Endothelial cell of umbilical vein (primary cell): ENCODE data around the gene RPS17. TPM values are rescaled to one million over a fixed set of nuclear protein-coding genes. Genes with fewer than 3 reads are reported as not detected.
A peak's percentile ranks its signal among the peaks of the same experiment; 100 is the strongest.

Source experiments
- BruUV-seq: library from RNA; stranded (reverse); fragments of 400-500 nt; replicated peaks from 2 replicates; lab custom pipeline; 2021; lab: Mats Ljungman, UMichigan
- CTCF ChIA-PET: fragments of 300-600, 350-600 bp; sonication (Branson Sonifier 250); formaldehyde crosslinking; loops from one replicate; lab custom pipeline; 2021; ENCODE audit warnings: antibody characterized with exemption, inconsistent platforms; lab: Charles Lee
- POLR2A ChIA-PET: fragments of 300-600, 350-600 bp; sonication (Branson Sonifier 250); formaldehyde crosslinking; loops from one replicate; lab custom pipeline; 2021; ENCODE audit warnings: antibody characterized with exemption, inconsistent platforms; lab: Charles Lee
- DNase-seq: peaks from one replicate; pipeline ENCODE4 v3.0.0-alpha.2; 2011; ENCODE audit warnings: low read depth, low spot score
- FAIRE-seq: peaks from 2 replicates; lab custom pipeline; 2011; peaks lifted over from hg19 to GRCh38; lab: Jason Lieb, UNC
- H2AFZ ChIP-seq: 2 replicates; pipeline ENCODE4 v1.6.0; 2012; ENCODE audit warnings: low read depth, low read length, control low read depth, inconsistent platforms
- H3K27ac ChIP-seq: 2 replicates; pipeline ENCODE4 v1.5.1; 2011; ENCODE audit warnings: low read depth, mild to moderate bottlenecking, control low read depth, low read length, moderate library complexity; ENCODE audit not compliant: insufficient read depth
- H3K27me3 ChIP-seq, 2 experiments: 2 replicates each; pipeline versions ENCODE4 v1.6.0 to v1.6.1; 2011; ENCODE audit warnings: low read length in 2 of 2, mixed read lengths in 1 of 2; ENCODE audit not compliant: control insufficient read depth in 2 of 2, insufficient read depth in 2 of 2
- H3K36me3 ChIP-seq, 2 experiments: 2 replicates in 1 of 2; 3 replicates in 1 of 2; pipeline ENCODE4 v1.5.1; 2011; ENCODE audit warnings: low read length in 2 of 2, mild to moderate bottlenecking in 1 of 2, moderate library complexity in 1 of 2; ENCODE audit not compliant: control insufficient read depth in 2 of 2, insufficient read depth in 2 of 2; ENCODE audit errors: extremely low read depth in 1 of 2
- H3K4me1 ChIP-seq: 3 replicates; pipeline ENCODE4 v1.5.1; 2011; ENCODE audit warnings: mild to moderate bottlenecking, low read length; ENCODE audit not compliant: control insufficient read depth, insufficient read depth; ENCODE audit errors: extremely low read depth
- H3K4me2 ChIP-seq: 2 replicates; pipeline ENCODE4 v1.6.1; 2011; ENCODE audit warnings: low read length, control low read depth, mixed read lengths; ENCODE audit not compliant: insufficient read depth
- H3K4me3 ChIP-seq, 3 experiments: fragments of 200-600 bp in 1 of 3; sonication (generic), shearing (Covaris generic) in 1 of 3; replicated peaks in 1 of 3; 2 replicates each; pipeline ENCODE4 v1.5.1; 2011 to 2016; ENCODE audit warnings: control low read depth in 3 of 3, low read length in 3 of 3, mild to moderate bottlenecking in 2 of 3, inconsistent platforms in 1 of 3, low read depth in 1 of 3, moderate library complexity in 1 of 3; ENCODE audit not compliant: insufficient read depth in 1 of 3
- H3K79me2 ChIP-seq: 2 replicates; pipeline ENCODE4 v1.6.0; 2012; ENCODE audit warnings: low read length, inconsistent platforms; ENCODE audit not compliant: control insufficient read depth, insufficient read depth
- H3K9ac ChIP-seq: replicated peaks from 2 replicates; pipeline ENCODE3; 2011; ENCODE audit warnings: low read length, control low read depth; ENCODE audit not compliant: insufficient read depth; ENCODE audit errors: extremely low read depth
- H3K9me1 ChIP-seq: replicated peaks from 3 replicates; pipeline ENCODE4 v1.6.0; 2011; ENCODE audit warnings: mild to moderate bottlenecking, low read length; ENCODE audit not compliant: control insufficient read depth, insufficient read depth; ENCODE audit errors: extremely low read depth
- H3K9me3 ChIP-seq: replicated peaks from 2 replicates; pipeline ENCODE4 v1.5.1; 2012; ENCODE audit warnings: low read length, inconsistent platforms; ENCODE audit not compliant: control insufficient read depth, insufficient read depth
- H4K20me1 ChIP-seq: replicated peaks from 2 replicates; pipeline ENCODE3; 2011; ENCODE audit warnings: mild to moderate bottlenecking, low read length; ENCODE audit not compliant: control insufficient read depth, insufficient read depth; ENCODE audit errors: extremely low read depth
- EZH2 ChIP-seq: IDR thresholded peaks from 2 replicates; pipeline ENCODE4 v1.6.1; 2012; ENCODE audit warnings: borderline replicate concordance, low read depth, mild to moderate bottlenecking, moderate library complexity, low read length, inconsistent platforms; ENCODE audit not compliant: severe bottlenecking
- FOS ChIP-seq: IDR thresholded peaks from 2 replicates; pipeline ENCODE4 v1.6.1; 2011; ENCODE audit warnings: mild to moderate bottlenecking, low read length, moderate library complexity, borderline replicate concordance; ENCODE audit not compliant: insufficient read depth
- GATA2 ChIP-seq: IDR thresholded peaks from 2 replicates; pipeline ENCODE4 v1.7.0; 2011; ENCODE audit warnings: low read depth, mild to moderate bottlenecking, moderate library complexity, mixed read lengths, low read length; ENCODE audit not compliant: insufficient read length, insufficient read depth
- JUN ChIP-seq: IDR thresholded peaks from 2 replicates; pipeline ENCODE4 v1.6.1; 2011; ENCODE audit warnings: borderline replicate concordance, low read depth; ENCODE audit not compliant: insufficient read length, insufficient read depth
- MYC ChIP-seq: IDR thresholded peaks from one replicate; pipeline ENCODE4 v1.6.1; 2011; ENCODE audit warnings: mild to moderate bottlenecking, low read depth, low read length
- POLR2A ChIP-seq: IDR thresholded peaks from 2 replicates; pipeline ENCODE4 v1.6.1; 2012; ENCODE audit warnings: low read depth, mild to moderate bottlenecking, control low read depth, low read length
- POLR2AphosphoS5 ChIP-seq: IDR thresholded peaks from 2 replicates; pipeline ENCODE4 v1.6.1; 2012; ENCODE audit warnings: low read depth, mild to moderate bottlenecking, control low read depth, low read length, moderate library complexity; ENCODE audit not compliant: insufficient read depth
- dilution Hi-C: fragments of 300-500 bp; cut with MboI; formaldehyde crosslinking; loops from one replicate; pipeline ENCODE4 v1.15.0; 2019; ENCODE audit warnings: low sequenced_read_pairs; ENCODE audit not compliant: extremely low pct_ligation_motif_present
- intact Hi-C: fragments of 100-400 bp; cut with micrococcal nuclease; formaldehyde crosslinking; loops from one replicate; pipeline ENCODE4 v1.10.0; 2022
- polyA plus RNA-seq, 4 experiments: library from polyadenylated mRNA; depleted of rRNA in 3 of 4; stranded (reverse) in 3 of 4; unstranded in 1 of 4; fragments of >200 nt; gene quantifications; 2 replicates each; pipeline versions ENCODE4 v1.2.1 to v1.2.3, GENCODE V29; 2011 to 2012; ENCODE audit warnings: missing spikeins in 1 of 4
- total RNA-seq: library from RNA; stranded (reverse); gene quantifications from 2 replicates; pipeline ENCODE4 v1.2.3, GENCODE V29; 2021
- TF ChIP-seq, protein P1 (sequence below): IDR thresholded peaks from 2 replicates; pipeline ENCODE4 v1.6.1; 2011; ENCODE audit not compliant: insufficient read depth, insufficient read length
- TF ChIP-seq, protein P2 (sequence below), 2 donors: IDR thresholded peaks; 1 replicate in 1 of 2; 2 replicates in 1 of 2; pipeline ENCODE4 v1.5.1; 2011; ENCODE audit warnings: low read length in 2 of 2, mild to moderate bottlenecking in 2 of 2, moderate library complexity in 2 of 2, control low read depth in 1 of 2, inconsistent platforms in 1 of 2, low read depth in 1 of 2; ENCODE audit not compliant: insufficient read depth in 1 of 2; ENCODE audit errors: extremely low read depth in 1 of 2

RPS17 gene
- total and polyA plus RNA-seq, 2 donors (not counting 3 experiments of a cell fraction or from before 2014, with no cell fraction given) = 1,690 to 4,382 TPM

DNA sequence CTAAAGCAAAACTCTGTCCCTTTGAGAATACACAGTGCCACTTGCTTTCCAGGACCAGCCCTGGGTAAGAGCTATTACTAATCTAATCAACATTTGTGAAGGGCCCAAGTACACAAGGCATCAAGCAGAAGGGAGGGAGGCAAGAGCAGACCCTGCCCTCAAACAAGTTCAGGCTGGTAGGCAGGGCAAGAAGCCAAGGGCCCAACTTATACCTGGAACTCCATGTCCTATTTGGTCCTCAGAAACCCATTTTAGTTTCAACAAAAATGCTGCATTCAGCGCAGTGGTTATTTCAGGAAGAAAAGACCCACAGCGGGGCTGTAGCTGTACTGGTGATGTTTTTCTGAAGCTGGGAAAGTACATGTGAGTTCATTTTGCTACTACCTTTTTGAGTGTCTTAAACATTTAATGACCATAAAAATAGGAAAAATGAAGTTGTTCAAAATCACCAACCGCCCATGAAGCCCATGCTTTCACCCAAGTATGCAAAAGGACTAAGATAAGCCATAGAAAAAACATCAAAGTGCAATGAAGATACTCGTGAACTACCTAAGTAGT lies 2.8 kb downstream of the RPS17 start:
- no peak overlapping the region for H3K27ac ChIP-seq
- BruUV-seq = no TSS peak
- no peaks in the 10 kb centered on the region for H3K9me3 ChIP-seq
- peaks cover 3% of the 10 kb centered on the region for H4K20me1 ChIP-seq
- no peaks in the 10 kb centered on the region for H3K9me1 ChIP-seq
- TF ChIP-seq JUN (no peak), GATA2 (no peak), FOS (no peak), EZH2 (no peak), POLR2A (no peak), POLR2AphosphoS5 (no peak), MYC (no peak)
- TF ChIP-seq, protein P1, sequence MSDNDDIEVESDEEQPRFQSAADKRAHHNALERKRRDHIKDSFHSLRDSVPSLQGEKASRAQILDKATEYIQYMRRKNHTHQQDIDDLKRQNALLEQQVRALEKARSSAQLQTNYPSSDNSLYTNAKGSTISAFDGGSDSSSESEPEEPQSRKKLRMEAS = no peak
- TF ChIP-seq, protein P2, sequence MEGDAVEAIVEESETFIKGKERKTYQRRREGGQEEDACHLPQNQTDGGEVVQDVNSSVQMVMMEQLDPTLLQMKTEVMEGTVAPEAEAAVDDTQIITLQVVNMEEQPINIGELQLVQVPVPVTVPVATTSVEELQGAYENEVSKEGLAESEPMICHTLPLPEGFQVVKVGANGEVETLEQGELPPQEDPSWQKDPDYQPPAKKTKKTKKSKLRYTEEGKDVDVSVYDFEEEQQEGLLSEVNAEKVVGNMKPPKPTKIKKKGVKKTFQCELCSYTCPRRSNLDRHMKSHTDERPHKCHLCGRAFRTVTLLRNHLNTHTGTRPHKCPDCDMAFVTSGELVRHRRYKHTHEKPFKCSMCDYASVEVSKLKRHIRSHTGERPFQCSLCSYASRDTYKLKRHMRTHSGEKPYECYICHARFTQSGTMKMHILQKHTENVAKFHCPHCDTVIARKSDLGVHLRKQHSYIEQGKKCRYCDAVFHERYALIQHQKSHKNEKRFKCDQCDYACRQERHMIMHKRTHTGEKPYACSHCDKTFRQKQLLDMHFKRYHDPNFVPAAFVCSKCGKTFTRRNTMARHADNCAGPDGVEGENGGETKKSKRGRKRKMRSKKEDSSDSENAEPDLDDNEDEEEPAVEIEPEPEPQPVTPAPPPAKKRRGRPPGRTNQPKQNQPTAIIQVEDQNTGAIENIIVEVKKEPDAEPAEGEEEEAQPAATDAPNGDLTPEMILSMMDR (IDR thresholded peaks at IDR 0.05; ENCODE audit: extremely low read depth in 1 of 2, insufficient read depth in 1 of 2, low read depth in 1 of 2, low read length in 2 of 2) = no peak
- no peak overlapping the region for H3K4me3 ChIP-seq
- ChIA-PET CTCF (no interaction called here), POLR2A (no interaction called here)
- no peak overlapping the region for H2AFZ ChIP-seq
- FAIRE-seq = no peak
- dilution Hi-C loops = no loop called here
- DNase-seq = no peak
- peaks cover 26 to 27% of the 10 kb centered on the region in 2 experiments for H3K36me3 ChIP-seq
- H3K27me3 ChIP-seq = no peaks in the 10 kb centered on the region
- H3K4me1 ChIP-seq = peaks cover 17% of the 10 kb centered on the region
- H3K9ac ChIP-seq = no peak overlapping the region
- H3K79me2 ChIP-seq = peaks cover 42% of the 10 kb centered on the region
- intact Hi-C loops = no loop called here
- H3K4me2 ChIP-seq = peak overlapping the region; percentile 90
